ENCODE measurements around the gene AKR1C8.
A peak's percentile ranks its signal among the peaks of the same experiment; 100 is the strongest.
"Not testable (repeated sequence)": the region's sequence is repeated elsewhere in the genome, so short reads cannot be mapped to it uniquely, and the experiment has no call there.

- not testable (repeated sequence) for TF ChIP-seq YEATS2 (CRISPR knock-in tag; IDR thresholded peaks at IDR 0.05; ENCODE audit: borderline replicate concordance); SIX4 (CRISPR knock-in tag; IDR thresholded peaks at IDR 0.05); EZH2 (conservative IDR thresholded peaks at IDR 0.05; ENCODE audit: low read depth, low read length); CTCF (CRISPR knock-in tag; IDR thresholded peaks at IDR 0.05); ZNF713 (CRISPR knock-in tag; IDR thresholded peaks at IDR 0.05); FOXA1 (IDR thresholded peaks at IDR 0.05); NR1H2 (CRISPR knock-in tag; IDR thresholded peaks at IDR 0.05; ENCODE audit: borderline replicate concordance, low read depth); CEBPB (IDR thresholded peaks at IDR 0.05; ENCODE audit: borderline replicate concordance, low read depth, low read length); KAT2B (IDR thresholded peaks at IDR 0.05; ENCODE audit: borderline replicate concordance, low read depth, low read length); ESRRA (CRISPR knock-in tag; IDR thresholded peaks at IDR 0.05; ENCODE audit: low read depth); NFRKB (IDR thresholded peaks at IDR 0.05); HNF4G (IDR thresholded peaks at IDR 0.05; ENCODE audit: borderline replicate concordance, low read depth, low read length); HNF4G (CRISPR knock-in tag; IDR thresholded peaks at IDR 0.05; ENCODE audit: borderline replicate concordance, low read depth)
- peak; percentile 66 for TF ChIP-seq FOXA1 (CRISPR knock-in tag; IDR thresholded peaks at IDR 0.05)
Observed at GRCh38 chr10:5180503-5180902, 4.4 kb downstream of the AKR1C8 start.

Data from HepG2 (cell line).